Vagina (tissue), 2 donors: ENCODE measurements around the gene DGAT2L6. TPM values are rescaled to one million over a fixed set of nuclear protein-coding genes. Genes with fewer than 3 reads are reported as not detected.
"Not testable (repeated sequence)": the region's sequence is repeated elsewhere in the genome, so short reads cannot be mapped to it uniquely, and the experiment has no call there.

ENCODE experiments used
- DNase-seq, 2 donors: peaks; one replicate each; pipeline ENCODE4 v3.0.0-alpha.2; 2017; ENCODE audit errors: extremely low spot score in 2 of 2
- H3K27ac ChIP-seq: fragments of 200-600 bp; sonication (generic); one replicate; pipeline ENCODE4 v1.5.1; 2019
- H3K27me3 ChIP-seq: fragments of 200-600 bp; sonication (generic); one replicate; pipeline ENCODE4 v1.5.1; 2019
- H3K36me3 ChIP-seq, 2 donors: fragments of 200-600 bp; sonication (generic); one replicate each; pipeline ENCODE4 v1.5.1; 2017 to 2019
- H3K4me1 ChIP-seq: fragments of 200-600 bp; sonication (generic); one replicate; pipeline ENCODE4 v1.5.1; 2019
- H3K4me3 ChIP-seq, 2 donors: fragments of 200-600 bp; sonication (generic); 1 replicate in 1 of 2; 2 replicates in 1 of 2; pipeline ENCODE4 v1.5.1; 2016 to 2019
- H3K9me3 ChIP-seq: fragments of 200-600 bp; sonication (generic); one replicate; pipeline ENCODE4 v1.5.1; 2019
- POLR2A ChIP-seq, 2 donors: fragments of 450-650 bp; IDR thresholded peaks; one replicate each; pipeline ENCODE4 v1.6.1; 2017; ENCODE audit warnings: antibody characterized with exemption in 2 of 2, mild to moderate bottlenecking in 2 of 2, moderate library complexity in 2 of 2
- POLR2AphosphoS5 ChIP-seq, 2 donors: sonication (generic); formaldehyde crosslinking; IDR thresholded peaks; one replicate each; pipeline ENCODE4 v1.9.0; 2017; ENCODE audit warnings: antibody characterized with exemption in 2 of 2, mild to moderate bottlenecking in 2 of 2, low read depth in 1 of 2; ENCODE audit not compliant: insufficient read depth in 1 of 2
- intact Hi-C: fragments of 100-400 bp; cut with DNase I; formaldehyde crosslinking; loops from one replicate; pipeline ENCODE4 v1.15.1; 2023
- total RNA-seq: library from RNA; depleted of rRNA; stranded (reverse); fragments of >200 nt; gene quantifications from one replicate; pipeline ENCODE4 v1.2.3, GENCODE V29; 2016
- TF ChIP-seq, protein P1 (sequence below), 3 experiments: fragments of 450-650 bp in 2 of 3; fragments of 200-600 bp in 1 of 3; sonication (generic) in 1 of 3; IDR thresholded peaks; one replicate each; pipeline ENCODE4 v1.5.1; 2017 to 2019; ENCODE audit warnings: antibody characterized with exemption in 3 of 3, mild to moderate bottlenecking in 2 of 3, moderate library complexity in 2 of 3

The DGAT2L6 gene
- total RNA-seq, 1 donor from 2014 or later: not detected

- no peaks in the 10 kb centered on the region for H3K27me3 ChIP-seq
- no peaks in the 10 kb centered on the region for H3K9me3 ChIP-seq
- H3K4me3 ChIP-seq: no peak overlapping the region
- no peak for DNase-seq
- H3K4me1 ChIP-seq: no peaks in the 10 kb centered on the region
- no peaks in the 10 kb centered on the region for H3K36me3 ChIP-seq
- intact Hi-C loops: no loop called here
- TF ChIP-seq, protein P1, sequence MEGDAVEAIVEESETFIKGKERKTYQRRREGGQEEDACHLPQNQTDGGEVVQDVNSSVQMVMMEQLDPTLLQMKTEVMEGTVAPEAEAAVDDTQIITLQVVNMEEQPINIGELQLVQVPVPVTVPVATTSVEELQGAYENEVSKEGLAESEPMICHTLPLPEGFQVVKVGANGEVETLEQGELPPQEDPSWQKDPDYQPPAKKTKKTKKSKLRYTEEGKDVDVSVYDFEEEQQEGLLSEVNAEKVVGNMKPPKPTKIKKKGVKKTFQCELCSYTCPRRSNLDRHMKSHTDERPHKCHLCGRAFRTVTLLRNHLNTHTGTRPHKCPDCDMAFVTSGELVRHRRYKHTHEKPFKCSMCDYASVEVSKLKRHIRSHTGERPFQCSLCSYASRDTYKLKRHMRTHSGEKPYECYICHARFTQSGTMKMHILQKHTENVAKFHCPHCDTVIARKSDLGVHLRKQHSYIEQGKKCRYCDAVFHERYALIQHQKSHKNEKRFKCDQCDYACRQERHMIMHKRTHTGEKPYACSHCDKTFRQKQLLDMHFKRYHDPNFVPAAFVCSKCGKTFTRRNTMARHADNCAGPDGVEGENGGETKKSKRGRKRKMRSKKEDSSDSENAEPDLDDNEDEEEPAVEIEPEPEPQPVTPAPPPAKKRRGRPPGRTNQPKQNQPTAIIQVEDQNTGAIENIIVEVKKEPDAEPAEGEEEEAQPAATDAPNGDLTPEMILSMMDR (IDR thresholded peaks at IDR 0.05): no peak
- TF ChIP-seq POLR2A (IDR thresholded peaks at IDR 0.05): no peak
- TF ChIP-seq POLR2AphosphoS5 (IDR thresholded peaks at IDR 0.05; ENCODE audit: insufficient read depth in 1 of 2, low read depth in 1 of 2): no peak
- no peak overlapping the region for H3K27ac ChIP-seq
Observed at GRCh38 chrX:70226687-70227086, 49.4 kb downstream of the DGAT2L6 start.

DNA sequence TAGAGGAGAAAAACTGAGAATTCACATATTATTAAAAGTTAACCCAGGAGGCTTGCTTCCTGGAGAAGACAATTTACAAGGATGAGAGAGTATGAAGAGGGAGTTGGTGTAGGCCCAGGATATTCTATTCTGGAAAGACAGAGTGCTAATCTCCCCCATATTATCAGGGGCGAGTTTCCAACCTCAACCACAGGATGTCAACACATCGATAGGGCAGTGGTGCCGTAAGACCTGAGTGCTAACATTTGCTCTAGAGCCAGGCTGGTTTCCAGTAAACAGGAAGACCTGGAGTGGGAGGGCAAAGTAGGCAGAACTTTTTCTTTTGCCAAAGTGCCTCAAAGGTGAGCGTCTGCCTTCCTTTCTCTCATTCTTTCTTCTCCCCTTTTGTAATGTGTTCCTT is 54.4 kb downstream of the DGAT2L6 start:
- Histone ChIP-seq H3K9me3 (no peaks in the 10 kb centered on the region), H3K27ac (no peak overlapping the region), H3K36me3 (no peaks in the 10 kb centered on the region), H3K27me3 (no peaks in the 10 kb centered on the region), H3K4me1 (no peaks in the 10 kb centered on the region), H3K4me3 (no peak overlapping the region)
- TF ChIP-seq, protein P1 (IDR thresholded peaks at IDR 0.05): no peak
- TF ChIP-seq POLR2A (IDR thresholded peaks at IDR 0.05) (no peak), POLR2AphosphoS5 (IDR thresholded peaks at IDR 0.05; ENCODE audit: insufficient read depth in 1 of 2, low read depth in 1 of 2) (no peak)
- intact Hi-C loops: no loop called here
- no peak for DNase-seq

DNA sequence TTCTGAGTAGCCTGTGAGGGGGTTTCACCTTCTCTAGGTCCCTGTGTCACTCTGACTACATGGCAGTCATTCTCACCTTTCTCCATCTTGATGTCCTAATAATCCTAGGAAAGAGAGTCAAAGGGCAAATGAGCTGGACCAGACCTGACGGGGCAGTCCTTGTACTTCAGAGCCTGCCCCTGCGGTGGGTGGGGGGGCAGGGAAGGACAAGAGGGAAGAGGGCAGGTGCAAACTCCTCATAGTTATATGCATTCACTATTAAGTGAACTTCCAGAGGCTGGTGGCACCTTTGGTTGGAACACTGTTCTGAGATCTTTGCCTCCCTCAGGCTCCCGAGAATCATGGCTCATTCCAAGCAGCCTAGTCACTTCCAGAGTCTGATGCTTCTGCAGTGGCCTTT is 57.1 kb downstream of the DGAT2L6 start, which contains the start of gene AWAT1:
Gene AWAT1 (plus strand): TSS at position 301 of the 400 bp plus-strand sequence. CDS start 41 bp downstream, at position 342.
- Histone ChIP-seq H3K36me3 (no peaks in the 10 kb centered on the region), H3K4me1 (no peaks in the 10 kb centered on the region), H3K4me3 (no peak within 1 kb of the TSS), H3K27me3 (no peaks in the 10 kb centered on the region), H3K9me3 (no peaks in the 10 kb centered on the region), H3K27ac (no peak within 1 kb of the TSS)
- intact Hi-C loops: no loop called here
- DNase-seq: no peak
- no peak for TF ChIP-seq POLR2A (IDR thresholded peaks at IDR 0.05)
- TF ChIP-seq, protein P1 (IDR thresholded peaks at IDR 0.05): no peak
- no peak for TF ChIP-seq POLR2AphosphoS5 (IDR thresholded peaks at IDR 0.05; ENCODE audit: insufficient read depth in 1 of 2, low read depth in 1 of 2)

- intact Hi-C loops: no loop called here
- TF ChIP-seq POLR2A (IDR thresholded peaks at IDR 0.05) (no peak), POLR2AphosphoS5 (IDR thresholded peaks at IDR 0.05; ENCODE audit: insufficient read depth in 1 of 2, low read depth in 1 of 2) (no peak)
- TF ChIP-seq, protein P1 (IDR thresholded peaks at IDR 0.05): no peak
- H3K27me3 ChIP-seq: no peaks in the 10 kb centered on the region
- no peaks in the 10 kb centered on the region for H3K36me3 ChIP-seq
- H3K27ac ChIP-seq: no peak overlapping the region
- H3K4me1 ChIP-seq: no peaks in the 10 kb centered on the region
- no peak for DNase-seq
- H3K4me3 ChIP-seq: no peak overlapping the region
- H3K9me3 ChIP-seq: no peaks in the 10 kb centered on the region
Observed at GRCh38 chrX:70240751-70241150, 63.5 kb downstream of the DGAT2L6 start.

GRCh38 chrX:70241501-70241900 is 64.2 kb downstream of the DGAT2L6 start:
- no peak for TF ChIP-seq POLR2AphosphoS5 (IDR thresholded peaks at IDR 0.05; ENCODE audit: insufficient read depth in 1 of 2, low read depth in 1 of 2)
- TF ChIP-seq POLR2A (IDR thresholded peaks at IDR 0.05): no peak
- TF ChIP-seq, protein P1 (IDR thresholded peaks at IDR 0.05): no peak
- Histone ChIP-seq H3K9me3 (no peaks in the 10 kb centered on the region), H3K4me1 (no peaks in the 10 kb centered on the region), H3K36me3 (no peaks in the 10 kb centered on the region), H3K27me3 (no peaks in the 10 kb centered on the region), H3K27ac (no peak overlapping the region), H3K4me3 (no peak overlapping the region)
- intact Hi-C loops: no loop called here
- DNase-seq: no peak

- H3K4me3 ChIP-seq, H3K36me3 ChIP-seq, H3K9me3 ChIP-seq, intact Hi-C loops, H3K27ac ChIP-seq, H3K4me1 ChIP-seq, H3K27me3 ChIP-seq, DNase-seq: not testable (repeated sequence)
Observed at GRCh38 chrX:70243601-70244000, 66.3 kb downstream of the DGAT2L6 start.
